Lung (tissue), 12 donors: ENCODE results near the gene TC2N. TPM values are rescaled to one million over a fixed set of nuclear protein-coding genes. Genes with fewer than 3 reads are reported as not detected.

ENCODE experiments used
- ATAC-seq: fragments of 200-7000 bp; cut with Tn5 transposase; one replicate; pipeline ENCODE4 v1.9.1; 2020; ENCODE audit warnings: moderate number of reproducible peaks; ENCODE audit not compliant: insufficient read depth, low FRiP score
- DNase-seq, 3 donors: peaks; one replicate each; pipeline ENCODE4 v3.0.0-alpha.2; 2013 to 2017
- H3K27ac ChIP-seq, 2 donors: one replicate each; pipeline ENCODE4 v1.5.1; 2013; ENCODE audit warnings: mild to moderate bottlenecking in 2 of 2, moderate library complexity in 2 of 2, control low read depth in 1 of 2, inconsistent platforms in 1 of 2, low read depth in 1 of 2, low read length in 1 of 2
- H3K27me3 ChIP-seq, 3 donors: one replicate each; pipeline ENCODE4 v1.5.1; 2013; ENCODE audit warnings: low read length in 2 of 3; ENCODE audit not compliant: control insufficient read depth in 3 of 3, insufficient read depth in 3 of 3
- H3K36me3 ChIP-seq, 4 donors: one replicate each; pipeline ENCODE4 v1.5.1; 2013; ENCODE audit warnings: low read length in 4 of 4, mild to moderate bottlenecking in 1 of 4, moderate library complexity in 1 of 4; ENCODE audit not compliant: control insufficient read depth in 4 of 4, insufficient read depth in 4 of 4
- H3K4me1 ChIP-seq, 5 donors: one replicate each; pipeline ENCODE4 v1.5.1; 2013; ENCODE audit warnings: low read length in 5 of 5, mild to moderate bottlenecking in 2 of 5, moderate library complexity in 1 of 5; ENCODE audit not compliant: control insufficient read depth in 5 of 5, insufficient read depth in 5 of 5
- H3K4me3 ChIP-seq: one replicate; pipeline ENCODE4 v1.5.1; 2013; ENCODE audit warnings: mild to moderate bottlenecking, control low read depth, moderate library complexity
- H3K9ac ChIP-seq, 2 donors: one replicate each; pipeline ENCODE4 v1.5.1; 2013; ENCODE audit warnings: low read length in 2 of 2, control low read depth in 1 of 2; ENCODE audit not compliant: insufficient read depth in 1 of 2
- H3K9me3 ChIP-seq, 4 donors: one replicate each; pipeline ENCODE4 v1.5.1; 2013; ENCODE audit warnings: low read length in 3 of 4, mild to moderate bottlenecking in 1 of 4, moderate library complexity in 1 of 4; ENCODE audit not compliant: control insufficient read depth in 4 of 4, insufficient read depth in 3 of 4
- WGBS, 2 donors: extraction: QIAGEN DNeasy Blood & Tissue Kit; methylation state at CpG; one replicate each; pipeline ENCODE4 v1.1.7; 2013; 5-methylcytosine and 5-hydroxymethylcytosine counted together
- polyA plus RNA-seq, 2 donors: library from polyadenylated mRNA; stranded (reverse); fragments of 200-250 nt; gene quantifications; one replicate each; pipeline ENCODE4 v1.2.1, GENCODE V29; 2013
- total RNA-seq, 2 donors: library from RNA; depleted of rRNA in 1 of 2; stranded (reverse); fragments of >200 nt in 1 of 2; gene quantifications; one replicate each; pipeline ENCODE4 v1.2.1, GENCODE V29; 2014 to 2021
- TF ChIP-seq, protein P1 (sequence below): IDR thresholded peaks from 2 replicates; pipeline ENCODE4 v1.5.1; 2012; ENCODE audit warnings: mild to moderate bottlenecking; ENCODE audit errors: control extremely low read depth, extremely low read depth
- donor health status: control.
- donor health status: control.
- donor health status: Bipolar disorder and iron deficiency.
- donor health status: healthy.
- donor health status: DM: yes; HTN: yes; CAD: no.

The TC2N gene
- total and polyA plus RNA-seq, 4 donors = 20.4 to 128 (median 43.9) TPM

DNA sequence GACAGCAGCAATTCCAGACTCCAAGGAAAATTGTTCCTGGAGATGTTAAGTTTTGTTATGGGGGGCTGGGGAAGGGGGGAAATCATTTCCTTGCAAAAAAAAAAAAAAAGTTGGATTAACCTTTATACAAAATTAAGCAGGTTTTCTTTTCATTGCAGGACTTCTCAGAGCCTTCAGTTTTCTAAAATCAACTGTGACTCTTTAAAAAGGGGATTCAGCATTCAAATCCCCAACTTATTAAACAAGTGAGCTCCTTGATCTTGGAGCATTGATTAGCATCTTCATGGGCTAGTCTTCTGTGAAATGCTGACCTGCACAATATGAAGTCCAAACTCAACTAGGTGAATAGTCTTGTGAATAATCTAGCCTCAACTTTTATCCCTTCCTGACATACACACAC lies 7.1 kb downstream of the TC2N start:
- Histone ChIP-seq H3K27ac (no peak overlapping the region), H3K9me3 (no peaks in the 10 kb centered on the region), H3K36me3 (no peaks in the 10 kb centered on the region), H3K4me3 (no peak overlapping the region), H3K27me3 (no peaks in the 10 kb centered on the region), H3K4me1 (no peaks in the 10 kb centered on the region), H3K9ac (no peak overlapping the region)
- TF ChIP-seq, protein P1, sequence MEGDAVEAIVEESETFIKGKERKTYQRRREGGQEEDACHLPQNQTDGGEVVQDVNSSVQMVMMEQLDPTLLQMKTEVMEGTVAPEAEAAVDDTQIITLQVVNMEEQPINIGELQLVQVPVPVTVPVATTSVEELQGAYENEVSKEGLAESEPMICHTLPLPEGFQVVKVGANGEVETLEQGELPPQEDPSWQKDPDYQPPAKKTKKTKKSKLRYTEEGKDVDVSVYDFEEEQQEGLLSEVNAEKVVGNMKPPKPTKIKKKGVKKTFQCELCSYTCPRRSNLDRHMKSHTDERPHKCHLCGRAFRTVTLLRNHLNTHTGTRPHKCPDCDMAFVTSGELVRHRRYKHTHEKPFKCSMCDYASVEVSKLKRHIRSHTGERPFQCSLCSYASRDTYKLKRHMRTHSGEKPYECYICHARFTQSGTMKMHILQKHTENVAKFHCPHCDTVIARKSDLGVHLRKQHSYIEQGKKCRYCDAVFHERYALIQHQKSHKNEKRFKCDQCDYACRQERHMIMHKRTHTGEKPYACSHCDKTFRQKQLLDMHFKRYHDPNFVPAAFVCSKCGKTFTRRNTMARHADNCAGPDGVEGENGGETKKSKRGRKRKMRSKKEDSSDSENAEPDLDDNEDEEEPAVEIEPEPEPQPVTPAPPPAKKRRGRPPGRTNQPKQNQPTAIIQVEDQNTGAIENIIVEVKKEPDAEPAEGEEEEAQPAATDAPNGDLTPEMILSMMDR = no peak
- DNase-seq (no peak), ATAC-seq (no peak)

DNA sequence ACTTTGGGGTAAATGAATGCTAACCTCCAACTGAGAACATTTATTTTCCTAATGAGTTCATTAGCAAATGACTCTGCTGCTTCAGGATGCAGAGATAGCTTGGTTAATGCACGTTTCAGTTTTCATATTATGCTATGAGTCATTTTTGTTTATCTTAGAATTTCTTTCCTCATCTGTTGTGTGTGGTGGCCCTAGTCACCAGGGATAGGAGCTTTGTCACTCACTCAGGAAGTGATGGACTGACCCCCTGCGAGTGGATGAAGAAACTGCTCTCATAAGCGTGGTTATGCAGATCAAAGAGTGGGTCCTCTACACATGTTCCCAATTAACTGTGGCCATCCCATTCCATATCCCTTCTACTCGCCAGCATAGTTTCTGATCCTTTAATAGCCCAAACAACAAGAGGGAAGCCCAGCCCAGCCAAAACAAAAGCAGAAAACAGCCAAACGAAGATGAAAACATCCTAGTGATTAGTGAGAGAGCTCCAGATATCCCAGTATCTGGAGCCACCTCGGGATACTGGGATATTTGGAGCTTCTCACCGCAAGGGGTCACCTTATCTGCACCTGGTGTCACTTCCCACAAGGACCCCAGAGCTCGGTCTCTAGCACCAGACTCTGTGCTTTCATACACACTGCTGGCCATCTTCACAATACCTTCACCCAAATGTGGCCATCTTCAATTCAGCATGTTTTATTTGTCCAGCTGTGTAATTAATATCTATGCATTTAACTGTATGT lies 8.6 kb downstream of the TC2N start:
- Histone ChIP-seq H3K27ac (no peak overlapping the region), H3K9me3 (no peaks in the 10 kb centered on the region), H3K4me1 (peaks cover 0 to under 1% (median 0%) of the 10 kb centered on the region in 5 donors), H3K27me3 (no peaks in the 10 kb centered on the region), H3K36me3 (no peaks in the 10 kb centered on the region), H3K9ac (no peak overlapping the region), H3K4me3 (no peak overlapping the region)
- ATAC-seq (peak; percentile 84), DNase-seq (peak in 2 of 3 donors; percentile 34 to 35)
- TF ChIP-seq, protein P1 = no peak
- 29 to 33% methylated on average over 8 of the region's 8 CpGs for WGBS, 2 donors

DNA sequence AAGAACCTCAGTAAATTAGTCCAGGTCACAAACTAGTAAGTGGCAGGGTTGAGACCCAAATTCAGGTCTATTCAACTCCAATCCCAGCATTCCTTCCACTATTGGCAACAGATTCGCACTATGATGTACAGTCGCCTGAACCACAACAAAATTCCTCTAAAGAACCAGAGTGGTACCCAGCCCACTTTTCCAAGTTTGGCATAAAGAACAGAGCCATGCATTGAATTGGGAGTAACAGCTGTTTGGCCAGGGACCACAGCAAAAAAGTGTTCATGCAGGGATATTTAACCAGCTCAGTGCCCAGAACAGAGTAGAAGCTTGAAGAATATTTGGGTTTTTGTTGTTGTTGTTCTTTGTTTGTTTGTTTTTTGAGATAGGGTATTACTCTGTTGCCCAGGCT lies 9.7 kb downstream of the TC2N start:
- TF ChIP-seq, protein P1 = no peak
- Histone ChIP-seq H3K9me3 (no peaks in the 10 kb centered on the region), H3K4me1 (peaks cover 0 to 9% (median 3%) of the 10 kb centered on the region in 5 donors), H3K9ac (no peak overlapping the region), H3K27me3 (no peaks in the 10 kb centered on the region), H3K4me3 (no peak overlapping the region), H3K27ac (no peak overlapping the region), H3K36me3 (no peaks in the 10 kb centered on the region)
- whole genome bisulfite sequencing, 2 donors = 96 to 98% methylated on average over 2 of the region's 2 CpGs
- no peak for ATAC-seq
- DNase-seq = no peak
